Measurements from ENCODE around the gene ZNF280B.
"Not testable (repeated sequence)": the region's sequence is repeated elsewhere in the genome, so short reads cannot be mapped to it uniquely, and the experiment has no call there.

The ZNF280B gene

GRCh38 chr22:22462813-22463567, 45.6 kb downstream of the ZNF280B start:
- no peak for DNase-seq

GRCh38 chr22:22461583-22461982, 47.0 kb downstream of the ZNF280B start:
- no peak for DNase-seq

- no peak for DNase-seq
These were observed 47.4 kb downstream of the ZNF280B start for GRCh38 chr22:22461111-22461510.

- DNase-seq: no peak
These were observed 47.9 kb downstream of the ZNF280B start for GRCh38 chr22:22460635-22461034.

DNA sequence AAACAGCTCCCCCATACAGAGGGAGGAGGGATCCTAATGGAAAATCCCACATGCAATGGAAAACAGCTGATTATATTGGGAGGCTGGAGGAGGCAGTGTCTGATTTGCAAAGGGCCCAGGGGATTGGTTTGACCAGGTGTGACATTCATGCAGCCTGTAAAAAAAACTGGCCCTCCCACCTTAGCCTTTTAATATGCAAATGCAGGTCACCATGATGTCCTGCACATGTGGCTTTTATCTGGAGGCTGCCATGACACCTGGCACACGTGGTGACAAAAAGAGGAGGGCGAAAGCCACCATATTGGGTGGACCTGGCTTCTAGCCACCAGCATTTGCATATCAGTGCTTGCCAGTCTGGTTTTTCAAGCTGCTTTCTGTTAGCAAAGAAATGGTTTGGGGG, 48.5 kb downstream of the ZNF280B start:
- DNase-seq: no peak

DNA sequence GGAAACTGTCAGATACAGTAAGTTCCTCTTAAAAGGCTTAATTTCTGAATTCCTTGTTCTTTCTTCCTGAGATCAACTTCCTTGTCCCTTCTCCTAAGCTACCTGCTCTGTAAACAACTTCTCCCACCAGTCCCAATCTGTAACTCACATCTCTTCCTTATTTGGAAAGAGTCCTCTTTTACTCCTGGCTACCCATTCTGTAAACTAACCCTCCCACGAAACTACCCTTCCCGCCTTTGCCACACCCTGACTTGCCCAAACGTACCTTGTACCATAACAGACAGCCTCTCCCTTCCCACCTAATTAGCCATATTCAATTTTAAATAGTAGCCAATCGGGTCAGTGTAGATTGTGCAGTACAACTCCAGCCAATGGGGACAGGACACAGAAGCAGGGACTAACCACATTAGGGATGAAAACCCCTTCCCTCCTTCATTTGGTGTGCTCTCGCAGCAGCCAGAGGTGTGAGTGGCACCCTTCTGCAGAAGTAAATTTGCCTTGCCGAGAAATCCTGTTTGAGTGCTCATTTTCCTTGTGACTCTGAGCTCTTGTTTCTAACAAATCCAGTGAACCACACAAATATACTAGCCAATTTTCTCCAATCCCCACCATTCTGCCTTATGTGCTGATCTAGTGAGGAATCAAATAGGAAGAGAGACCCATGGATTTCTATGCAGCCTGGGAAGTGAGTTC, 49.5 kb downstream of the ZNF280B start:
- DNase-seq: no peak

DNA sequence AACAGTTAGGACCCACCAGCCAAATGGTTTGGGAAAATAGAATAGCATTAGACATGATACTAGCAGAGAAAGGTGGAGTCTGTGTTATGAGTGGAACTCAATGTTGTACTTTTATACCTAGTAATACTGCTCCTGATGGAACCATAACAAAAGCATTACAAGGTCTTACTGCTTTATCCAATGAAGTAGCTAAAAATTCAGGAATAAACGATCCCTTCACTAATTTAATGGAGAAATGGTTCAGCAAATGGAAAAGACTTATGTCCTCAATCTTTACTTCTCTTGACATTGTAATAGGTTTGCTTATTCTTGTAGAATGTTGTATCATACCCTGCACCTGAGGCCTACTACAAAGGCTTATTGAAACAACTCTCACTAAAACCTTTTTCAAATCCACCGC, 50.2 kb downstream of the ZNF280B start:
- DNase-seq: no peak

GRCh38 chr22:22454997-22455396, 53.5 kb downstream of the ZNF280B start:
- no peak for DNase-seq

- no peak for DNase-seq
These were observed 55.4 kb downstream of the ZNF280B start for GRCh38 chr22:22452996-22453686.

- no peak for DNase-seq
These were observed 56.3 kb downstream of the ZNF280B start for GRCh38 chr22:22452211-22452610.

DNA sequence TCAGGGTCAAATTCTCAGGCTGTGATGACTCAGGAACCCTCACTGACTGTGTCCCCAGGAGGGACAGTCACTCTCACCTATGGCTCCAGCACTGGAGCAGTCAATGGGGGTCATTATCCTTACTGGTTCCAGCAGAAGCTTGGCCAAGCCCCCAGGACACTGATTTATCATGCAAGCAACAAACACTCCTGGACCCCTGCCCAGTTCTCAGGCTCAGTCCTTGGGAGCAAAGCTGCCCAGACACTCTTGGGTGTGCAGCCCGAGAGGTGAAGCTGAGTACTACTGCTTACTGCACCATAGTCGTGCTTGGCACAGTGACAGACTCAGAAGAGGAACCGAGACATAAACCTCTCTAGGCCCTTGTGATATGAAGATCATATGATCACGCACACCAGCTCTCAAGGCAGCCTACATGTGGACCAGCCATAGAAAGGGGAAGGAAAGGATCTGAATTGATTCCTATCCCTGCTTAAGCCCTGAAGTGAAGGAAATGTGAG, 58.2 kb downstream of the ZNF280B start:
- no peak for DNase-seq

DNA sequence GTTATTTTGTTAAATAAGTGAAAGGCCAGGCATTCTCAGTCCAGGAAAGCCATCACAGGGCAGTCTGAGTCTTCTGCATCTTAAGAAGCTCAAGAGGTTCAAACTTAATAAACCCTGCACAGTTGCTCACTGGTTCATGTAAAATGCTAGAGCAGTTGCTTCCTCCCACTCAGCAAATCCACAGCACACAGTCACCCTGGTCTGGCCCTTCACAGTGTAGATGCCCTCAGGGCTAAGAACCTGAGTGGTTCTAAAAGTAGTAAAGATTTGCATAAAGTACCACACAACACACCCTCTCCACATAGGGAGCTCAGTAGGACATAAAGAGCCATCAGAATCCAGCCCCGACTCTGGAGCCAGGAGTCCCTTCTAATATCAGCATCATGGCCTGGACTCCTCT, 58.7 kb downstream of the ZNF280B start:
- no peak for DNase-seq

DNA sequence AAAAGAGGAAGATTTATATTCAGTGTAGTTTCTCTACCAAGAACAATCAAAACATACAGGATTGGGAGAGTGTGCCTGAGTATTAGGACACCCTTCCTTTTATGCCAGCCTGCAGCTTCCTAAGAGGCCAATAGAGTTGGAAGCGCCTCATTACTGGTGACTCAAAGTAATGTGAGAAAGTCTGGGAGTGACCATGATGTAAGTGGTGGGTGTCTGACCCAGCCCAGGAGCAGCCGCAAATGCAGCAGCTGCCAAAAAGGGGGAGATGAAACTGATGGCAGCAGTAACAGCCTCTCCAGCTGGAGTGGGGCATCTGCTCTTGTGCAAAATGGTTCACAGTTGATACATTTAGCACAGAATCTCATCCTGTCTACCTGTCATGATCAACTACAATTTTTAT, 62.0 kb downstream of the ZNF280B start:
- no peak for DNase-seq

DNA sequence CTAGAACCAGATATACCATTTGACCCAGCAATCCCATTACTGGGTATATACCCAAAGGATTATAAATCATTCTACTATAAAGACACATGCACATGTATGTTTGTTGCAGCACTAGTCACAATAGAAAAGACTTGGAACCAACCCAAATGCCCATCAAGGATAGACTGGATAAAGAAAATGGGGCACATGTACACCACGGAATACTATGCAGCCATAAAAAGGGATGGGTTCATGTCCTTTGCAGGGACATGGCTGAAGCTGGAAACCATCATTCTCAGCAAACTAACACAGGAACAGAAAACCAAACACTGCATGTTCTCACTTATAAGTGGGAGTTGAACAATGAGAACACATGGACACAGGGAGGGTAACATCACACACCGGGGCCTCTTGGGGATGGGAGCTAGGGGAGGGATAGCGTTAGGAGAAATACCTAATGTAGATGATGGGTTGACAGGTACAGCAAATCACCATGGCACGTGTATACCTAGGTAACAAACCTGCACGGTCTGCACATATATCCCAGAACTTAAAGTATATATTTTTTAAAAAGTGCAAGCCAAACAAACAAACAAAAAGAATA, 64.4 kb downstream of the ZNF280B start:
- DNase-seq: not testable (repeated sequence)

GRCh38 chr22:22442928-22443709, 65.4 kb downstream of the ZNF280B start:
- no peak for DNase-seq

- DNase-seq: not testable (repeated sequence)
These were observed 66.9 kb downstream of the ZNF280B start for GRCh38 chr22:22441626-22442025.

DNA sequence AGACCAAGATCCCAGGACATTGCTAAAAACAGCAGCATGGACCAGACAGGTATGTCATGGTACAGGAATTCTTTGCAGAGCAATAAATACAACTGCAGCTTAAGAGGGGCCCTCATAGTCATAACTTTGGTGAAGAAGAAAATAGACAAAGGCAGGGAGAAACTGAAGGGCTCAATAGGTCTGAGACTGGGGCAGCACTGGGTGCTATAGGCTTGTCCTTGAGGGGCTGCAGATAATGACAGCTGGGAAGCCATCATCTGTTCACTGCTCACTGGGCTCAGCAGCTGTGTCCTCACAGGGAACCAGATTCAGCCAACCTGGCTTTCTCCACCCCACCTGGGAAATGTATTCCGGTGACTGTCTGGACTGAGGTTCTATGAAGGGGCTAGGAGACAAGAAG, 68.4 kb downstream of the ZNF280B start:
- no peak for DNase-seq
